Body of pancreas (tissue), 4 donors: ENCODE measurements around the gene PPP1R9B.

Source experiments
- CTCF ChIP-seq, 7 experiments: fragments of 450-650 bp in 4 of 7; fragments of 200-600 bp in 3 of 7; sonication (generic) in 3 of 7; IDR thresholded peaks; one replicate each; pipeline ENCODE4 v1.5.1; 2016 to 2019; ENCODE audit warnings: antibody characterized with exemption in 7 of 7
- POLR2A ChIP-seq, 3 donors: fragments of 450-650 bp; IDR thresholded peaks; one replicate each; pipeline ENCODE4 v1.6.1; 2016; ENCODE audit warnings: antibody characterized with exemption in 3 of 3, mild to moderate bottlenecking in 2 of 3

- no peak for TF ChIP-seq CTCF (IDR thresholded peaks at IDR 0.05)
- no peak for TF ChIP-seq POLR2A (IDR thresholded peaks at IDR 0.05)
These were observed 14.6 kb upstream of the PPP1R9B start for GRCh38 chr17:50165066-50165465.
